PFSK-1 (cell line): ENCODE results near the gene AKR1B15.

Experiments used
- FOXP2 ChIP-seq: optimal IDR thresholded peaks from 2 replicates; pipeline ENCODE3; 2011; ENCODE audit warnings: borderline replicate concordance, control low read depth, inconsistent platforms; ENCODE audit not compliant: insufficient read depth; ENCODE audit errors: extremely low read length, extremely low read depth
- POLR2AphosphoS5 ChIP-seq: IDR thresholded peaks from 2 replicates; pipeline ENCODE4 v1.6.1; 2012; ENCODE audit warnings: low read depth, mild to moderate bottlenecking, control low read depth, low read length, moderate library complexity
- TAF1 ChIP-seq: IDR thresholded peaks from 2 replicates; pipeline ENCODE4 v1.6.1; 2012; ENCODE audit warnings: low read length, control low read depth, borderline replicate concordance; ENCODE audit not compliant: insufficient read depth
- TF ChIP-seq, protein P1 (sequence below), 2 experiments: IDR thresholded peaks; 2 replicates each; pipeline versions ENCODE4 v1.6.1 to v1.8.0; 2011 to 2012; ENCODE audit warnings: low read depth in 2 of 2, low read length in 2 of 2, control low read depth in 1 of 2, inconsistent platforms in 1 of 2, mild to moderate bottlenecking in 1 of 2, moderate library complexity in 1 of 2; ENCODE audit not compliant: insufficient read depth in 1 of 2

- TF ChIP-seq TAF1 (no peak), POLR2AphosphoS5 (no peak), FOXP2 (no peak)
- TF ChIP-seq, protein P1, sequence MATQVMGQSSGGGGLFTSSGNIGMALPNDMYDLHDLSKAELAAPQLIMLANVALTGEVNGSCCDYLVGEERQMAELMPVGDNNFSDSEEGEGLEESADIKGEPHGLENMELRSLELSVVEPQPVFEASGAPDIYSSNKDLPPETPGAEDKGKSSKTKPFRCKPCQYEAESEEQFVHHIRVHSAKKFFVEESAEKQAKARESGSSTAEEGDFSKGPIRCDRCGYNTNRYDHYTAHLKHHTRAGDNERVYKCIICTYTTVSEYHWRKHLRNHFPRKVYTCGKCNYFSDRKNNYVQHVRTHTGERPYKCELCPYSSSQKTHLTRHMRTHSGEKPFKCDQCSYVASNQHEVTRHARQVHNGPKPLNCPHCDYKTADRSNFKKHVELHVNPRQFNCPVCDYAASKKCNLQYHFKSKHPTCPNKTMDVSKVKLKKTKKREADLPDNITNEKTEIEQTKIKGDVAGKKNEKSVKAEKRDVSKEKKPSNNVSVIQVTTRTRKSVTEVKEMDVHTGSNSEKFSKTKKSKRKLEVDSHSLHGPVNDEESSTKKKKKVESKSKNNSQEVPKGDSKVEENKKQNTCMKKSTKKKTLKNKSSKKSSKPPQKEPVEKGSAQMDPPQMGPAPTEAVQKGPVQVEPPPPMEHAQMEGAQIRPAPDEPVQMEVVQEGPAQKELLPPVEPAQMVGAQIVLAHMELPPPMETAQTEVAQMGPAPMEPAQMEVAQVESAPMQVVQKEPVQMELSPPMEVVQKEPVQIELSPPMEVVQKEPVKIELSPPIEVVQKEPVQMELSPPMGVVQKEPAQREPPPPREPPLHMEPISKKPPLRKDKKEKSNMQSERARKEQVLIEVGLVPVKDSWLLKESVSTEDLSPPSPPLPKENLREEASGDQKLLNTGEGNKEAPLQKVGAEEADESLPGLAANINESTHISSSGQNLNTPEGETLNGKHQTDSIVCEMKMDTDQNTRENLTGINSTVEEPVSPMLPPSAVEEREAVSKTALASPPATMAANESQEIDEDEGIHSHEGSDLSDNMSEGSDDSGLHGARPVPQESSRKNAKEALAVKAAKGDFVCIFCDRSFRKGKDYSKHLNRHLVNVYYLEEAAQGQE (IDR thresholded peaks at IDR 0.05; ENCODE audit: insufficient read depth in 1 of 2, low read depth in 2 of 2, low read length in 2 of 2): no peak
Measured at GRCh38 chr7:134558370-134558769, 9.5 kb downstream of the AKR1B15 start.
